ENCODE results near the gene ACSM5.
A peak's percentile ranks its signal among the peaks of the same experiment; 100 is the strongest.
"Not testable (repeated sequence)": the region's sequence is repeated elsewhere in the genome, so short reads cannot be mapped to it uniquely, and the experiment has no call there.

ACSM5 gene

GRCh38 chr16:20410121-20410723 is 888 bp downstream of the ACSM5 start:
- TF ChIP-seq EZH2phosphoT487 (IDR thresholded peaks at IDR 0.05; ENCODE audit: borderline replicate concordance, low read length) = no peak
- no peak for TF ChIP-seq CTCF (IDR thresholded peaks at IDR 0.05; ENCODE audit: low read depth, low read length, poor library complexity, severe bottlenecking)
- Histone ChIP-seq H3K36me3 (ENCODE audit: control insufficient read depth, low read length) (no peaks in the 10 kb centered on the region), H3K79me2 (ENCODE audit: control insufficient read depth, low read length) (no peaks in the 10 kb centered on the region), H3K9me2 (replicated peaks; ENCODE audit: control insufficient read depth, low read length) (no peaks in the 10 kb centered on the region), H3K4me2 (ENCODE audit: low read length) (peak overlapping the region; percentile 21; the same call in 1 of the 2 replicates), H4K20me1 (ENCODE audit: control insufficient read depth, insufficient read depth, low read depth, low read length) (no peaks in the 10 kb centered on the region), H3K27me3 (ENCODE audit: control insufficient read depth, low read length) (0 out of 2 replicates have a peak, but pooled peaks cover 3% of the 10 kb centered on the region), H3F3A (ENCODE audit: control insufficient read depth, insufficient read depth) (no peaks in the 10 kb centered on the region), H3K9me3 (ENCODE audit: control insufficient read depth, insufficient read depth, low read length) (no peaks in the 10 kb centered on the region), H3K27ac (ENCODE audit: low read depth, low read length) (no peak overlapping the region), H3K4me3 (ENCODE audit: low read length) (no peak overlapping the region), H3K4me1 (ENCODE audit: control insufficient read depth, low read length) (peaks cover 9% of the 10 kb centered on the region)

GRCh38 chr16:20411055-20411454 is 1.7 kb downstream of the ACSM5 start:
- Histone ChIP-seq H3K79me2 (ENCODE audit: control insufficient read depth, low read length) (no peaks in the 10 kb centered on the region), H3K27me3 (ENCODE audit: control insufficient read depth, low read length) (0 out of 2 replicates have a peak, but pooled peaks cover 3% of the 10 kb centered on the region), H4K20me1 (ENCODE audit: control insufficient read depth, insufficient read depth, low read depth, low read length) (no peaks in the 10 kb centered on the region), H3K36me3 (ENCODE audit: control insufficient read depth, low read length) (no peaks in the 10 kb centered on the region), H3K9me3 (ENCODE audit: control insufficient read depth, insufficient read depth, low read length) (no peaks in the 10 kb centered on the region), H3K4me2 (ENCODE audit: low read length) (no peak overlapping the region), H3F3A (ENCODE audit: control insufficient read depth, insufficient read depth) (no peaks in the 10 kb centered on the region), H3K4me1 (ENCODE audit: control insufficient read depth, low read length) (peaks cover 9% of the 10 kb centered on the region), H3K9me2 (replicated peaks; ENCODE audit: control insufficient read depth, low read length) (no peaks in the 10 kb centered on the region), H3K4me3 (ENCODE audit: low read length) (no peak overlapping the region), H3K27ac (ENCODE audit: low read depth, low read length) (no peak overlapping the region)
- TF ChIP-seq CTCF (IDR thresholded peaks at IDR 0.05; ENCODE audit: low read depth, low read length, poor library complexity, severe bottlenecking) (no peak), EZH2phosphoT487 (IDR thresholded peaks at IDR 0.05; ENCODE audit: borderline replicate concordance, low read length) (no peak)

GRCh38 chr16:20415541-20415940 is 6.2 kb downstream of the ACSM5 start:
- 0 out of 2 replicates have a peak, but pooled peaks cover 3% of the 10 kb centered on the region for H3K27me3 ChIP-seq (ENCODE audit: control insufficient read depth, low read length)
- no peaks in the 10 kb centered on the region for H3K4me1 ChIP-seq (ENCODE audit: control insufficient read depth, low read length)
- TF ChIP-seq EZH2phosphoT487 (IDR thresholded peaks at IDR 0.05; ENCODE audit: borderline replicate concordance, low read length) = no peak
- no peak for TF ChIP-seq CTCF (IDR thresholded peaks at IDR 0.05; ENCODE audit: low read depth, low read length, poor library complexity, severe bottlenecking)
- no peak overlapping the region for H3K27ac ChIP-seq (ENCODE audit: low read depth, low read length)
- H3K9me2 ChIP-seq (replicated peaks; ENCODE audit: control insufficient read depth, low read length) = no peaks in the 10 kb centered on the region
- H3K4me3 ChIP-seq (ENCODE audit: low read length) = no peak overlapping the region
- H3F3A ChIP-seq (ENCODE audit: control insufficient read depth, insufficient read depth) = no peaks in the 10 kb centered on the region
- H3K79me2 ChIP-seq (ENCODE audit: control insufficient read depth, low read length) = no peaks in the 10 kb centered on the region
- no peaks in the 10 kb centered on the region for H4K20me1 ChIP-seq (ENCODE audit: control insufficient read depth, insufficient read depth, low read depth, low read length)
- H3K4me2 ChIP-seq (ENCODE audit: low read length) = no peak overlapping the region
- no peaks in the 10 kb centered on the region for H3K9me3 ChIP-seq (ENCODE audit: control insufficient read depth, insufficient read depth, low read length)
- no peaks in the 10 kb centered on the region for H3K36me3 ChIP-seq (ENCODE audit: control insufficient read depth, low read length)

- H3K4me1 ChIP-seq (ENCODE audit: control insufficient read depth, low read length); H4K20me1 ChIP-seq (ENCODE audit: control insufficient read depth, insufficient read depth, low read depth, low read length); H3K9me2 ChIP-seq (replicated peaks; ENCODE audit: control insufficient read depth, low read length); H3K9me3 ChIP-seq (ENCODE audit: control insufficient read depth, insufficient read depth, low read length); H3K27me3 ChIP-seq (ENCODE audit: control insufficient read depth, low read length); H3F3A ChIP-seq (ENCODE audit: control insufficient read depth, insufficient read depth); H3K4me2 ChIP-seq (ENCODE audit: low read length); H3K36me3 ChIP-seq (ENCODE audit: control insufficient read depth, low read length); H3K27ac ChIP-seq (ENCODE audit: low read depth, low read length); H3K4me3 ChIP-seq (ENCODE audit: low read length); H3K79me2 ChIP-seq (ENCODE audit: control insufficient read depth, low read length): not testable (repeated sequence)
These were observed 9.8 kb downstream of the ACSM5 start for GRCh38 chr16:20419093-20419492.

GRCh38 chr16:20421748-20422147 is 12.4 kb downstream of the ACSM5 start:
- H3K79me2 ChIP-seq (ENCODE audit: control insufficient read depth, low read length); H4K20me1 ChIP-seq (ENCODE audit: control insufficient read depth, insufficient read depth, low read depth, low read length); H3F3A ChIP-seq (ENCODE audit: control insufficient read depth, insufficient read depth); H3K4me3 ChIP-seq (ENCODE audit: low read length); H3K27ac ChIP-seq (ENCODE audit: low read depth, low read length); H3K4me2 ChIP-seq (ENCODE audit: low read length); H3K9me3 ChIP-seq (ENCODE audit: control insufficient read depth, insufficient read depth, low read length); H3K9me2 ChIP-seq (replicated peaks; ENCODE audit: control insufficient read depth, low read length); H3K27me3 ChIP-seq (ENCODE audit: control insufficient read depth, low read length); H3K4me1 ChIP-seq (ENCODE audit: control insufficient read depth, low read length); H3K36me3 ChIP-seq (ENCODE audit: control insufficient read depth, low read length): not testable (repeated sequence)

GRCh38 chr16:20423772-20424128 is 14.4 kb downstream of the ACSM5 start:
- not testable (repeated sequence) for H3K4me3 ChIP-seq (ENCODE audit: low read length); H3K27ac ChIP-seq (ENCODE audit: low read depth, low read length); H3K79me2 ChIP-seq (ENCODE audit: control insufficient read depth, low read length); H3F3A ChIP-seq (ENCODE audit: control insufficient read depth, insufficient read depth); H3K4me1 ChIP-seq (ENCODE audit: control insufficient read depth, low read length); H3K36me3 ChIP-seq (ENCODE audit: control insufficient read depth, low read length); H3K27me3 ChIP-seq (ENCODE audit: control insufficient read depth, low read length); H3K9me3 ChIP-seq (ENCODE audit: control insufficient read depth, insufficient read depth, low read length); H3K4me2 ChIP-seq (ENCODE audit: low read length); H3K9me2 ChIP-seq (replicated peaks; ENCODE audit: control insufficient read depth, low read length); H4K20me1 ChIP-seq (ENCODE audit: control insufficient read depth, insufficient read depth, low read depth, low read length)
